BE2C (cell line): Measurements from ENCODE around the gene ACSL3.

Experiments used
- DNase-seq: peaks from one replicate; pipeline ENCODE4 v3.0.0-alpha.2; 2020
- H3K27me3 ChIP-seq: fragments of 250-450 bp; sonication (Bioruptor Pico); 2 replicates; pipeline ENCODE4 v1.5.1; 2020; ENCODE audit warnings: mild to moderate bottlenecking
- H3K36me3 ChIP-seq: fragments of 250-450 bp; sonication (Bioruptor Pico); 2 replicates; pipeline ENCODE4 v1.5.1; 2020; ENCODE audit warnings: mild to moderate bottlenecking
- H3K4me1 ChIP-seq: fragments of 250-450 bp; sonication (Bioruptor Pico); 2 replicates; pipeline ENCODE4 v1.5.1; 2020
- H3K4me3 ChIP-seq: 2 replicates; pipeline ENCODE4 v1.5.1; 2011; ENCODE audit warnings: low read depth, low read length
- H3K9me3 ChIP-seq: fragments of 250-450 bp; sonication (Bioruptor Pico); 2 replicates; pipeline ENCODE4 v1.5.1; 2020
- TF ChIP-seq, protein P1 (sequence below): IDR thresholded peaks from 2 replicates; pipeline ENCODE4 v1.5.1; 2012; ENCODE audit warnings: mild to moderate bottlenecking, low read depth, low read length

The ACSL3 gene

DNA sequence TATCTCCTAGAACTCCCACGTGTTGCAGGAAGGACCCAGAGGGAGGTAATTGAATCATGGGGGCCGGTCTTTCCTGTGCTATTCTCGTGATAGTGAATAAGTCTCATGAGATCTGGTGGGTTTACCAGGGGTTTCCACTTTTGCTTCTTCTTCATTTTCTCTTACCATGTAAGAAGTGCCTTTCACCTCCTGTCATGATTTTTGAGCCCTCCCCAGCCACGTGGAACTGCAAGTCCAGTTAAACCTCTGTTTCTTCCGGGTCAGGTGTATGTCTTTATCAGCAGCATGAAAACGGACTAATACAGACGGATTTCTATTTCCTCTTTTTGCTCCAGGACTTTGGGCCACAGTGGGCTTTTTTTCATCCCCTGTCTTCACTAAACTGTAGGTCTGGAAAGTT lies 102.8 kb downstream of the ACSL3 start:
- no peak overlapping the region for H3K4me3 ChIP-seq
- no peaks in the 10 kb centered on the region for H3K4me1 ChIP-seq
- no peaks in the 10 kb centered on the region for H3K27me3 ChIP-seq
- no peaks in the 10 kb centered on the region for H3K9me3 ChIP-seq
- TF ChIP-seq, protein P1, sequence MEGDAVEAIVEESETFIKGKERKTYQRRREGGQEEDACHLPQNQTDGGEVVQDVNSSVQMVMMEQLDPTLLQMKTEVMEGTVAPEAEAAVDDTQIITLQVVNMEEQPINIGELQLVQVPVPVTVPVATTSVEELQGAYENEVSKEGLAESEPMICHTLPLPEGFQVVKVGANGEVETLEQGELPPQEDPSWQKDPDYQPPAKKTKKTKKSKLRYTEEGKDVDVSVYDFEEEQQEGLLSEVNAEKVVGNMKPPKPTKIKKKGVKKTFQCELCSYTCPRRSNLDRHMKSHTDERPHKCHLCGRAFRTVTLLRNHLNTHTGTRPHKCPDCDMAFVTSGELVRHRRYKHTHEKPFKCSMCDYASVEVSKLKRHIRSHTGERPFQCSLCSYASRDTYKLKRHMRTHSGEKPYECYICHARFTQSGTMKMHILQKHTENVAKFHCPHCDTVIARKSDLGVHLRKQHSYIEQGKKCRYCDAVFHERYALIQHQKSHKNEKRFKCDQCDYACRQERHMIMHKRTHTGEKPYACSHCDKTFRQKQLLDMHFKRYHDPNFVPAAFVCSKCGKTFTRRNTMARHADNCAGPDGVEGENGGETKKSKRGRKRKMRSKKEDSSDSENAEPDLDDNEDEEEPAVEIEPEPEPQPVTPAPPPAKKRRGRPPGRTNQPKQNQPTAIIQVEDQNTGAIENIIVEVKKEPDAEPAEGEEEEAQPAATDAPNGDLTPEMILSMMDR: no peak
- H3K36me3 ChIP-seq: no peaks in the 10 kb centered on the region
- no peak for DNase-seq

DNA sequence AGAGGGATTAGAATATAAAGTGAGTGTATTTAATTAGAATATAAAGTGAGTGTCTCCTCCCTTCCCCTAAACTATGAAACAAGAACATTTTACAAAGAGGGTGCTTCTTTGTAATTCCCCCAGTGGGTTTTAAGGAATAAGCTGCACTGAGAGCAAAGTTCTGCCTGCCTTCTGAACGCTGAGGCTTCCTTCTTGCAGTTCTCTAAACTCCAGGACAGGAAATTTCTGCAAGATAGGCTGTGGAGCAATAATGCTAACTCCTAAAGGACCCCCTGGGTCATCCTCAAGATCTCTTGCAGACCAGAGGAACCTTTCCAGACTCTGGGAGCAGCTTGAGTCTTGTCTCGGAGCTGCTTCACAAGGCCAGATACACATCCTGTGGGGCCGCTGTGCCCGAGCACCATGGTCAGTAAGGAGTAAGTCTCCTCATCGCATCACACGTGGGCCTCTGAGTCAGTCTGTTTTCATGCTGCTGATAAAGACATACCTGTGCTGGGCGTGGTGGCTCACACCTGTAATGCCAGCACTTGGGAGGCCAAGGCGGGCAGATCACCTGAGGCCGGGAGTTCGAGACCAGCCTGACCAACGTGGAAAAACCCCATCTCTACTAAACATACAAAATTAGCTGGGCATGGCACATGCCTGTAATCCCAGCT lies 103.7 kb downstream of the ACSL3 start:
- no peaks in the 10 kb centered on the region for H3K27me3 ChIP-seq
- DNase-seq: no peak
- no peaks in the 10 kb centered on the region for H3K9me3 ChIP-seq
- TF ChIP-seq, protein P1: no peak
- H3K36me3 ChIP-seq: no peaks in the 10 kb centered on the region
- no peaks in the 10 kb centered on the region for H3K4me1 ChIP-seq
- no peak overlapping the region for H3K4me3 ChIP-seq

DNA sequence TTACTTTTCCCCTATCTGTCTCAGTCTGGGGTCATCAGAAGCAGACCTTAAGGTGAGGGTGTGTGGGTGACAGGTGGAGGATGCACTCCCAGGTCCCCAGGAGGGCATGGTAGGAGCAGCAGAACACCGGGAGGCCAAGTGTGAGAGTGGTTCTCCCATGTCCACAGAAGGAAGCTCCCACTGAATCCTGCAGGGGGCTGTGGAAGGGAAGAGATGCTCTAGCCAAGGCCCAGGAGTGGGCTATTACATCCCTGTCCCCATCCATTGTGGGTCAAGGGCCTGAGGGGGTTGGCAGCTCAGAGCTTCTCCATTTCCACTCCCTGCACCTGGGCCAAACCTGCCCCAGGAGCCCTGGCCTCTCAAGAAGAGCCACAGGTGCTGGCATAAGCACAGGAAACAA lies 104.7 kb downstream of the ACSL3 start:
- DNase-seq: no peak
- H3K9me3 ChIP-seq: no peaks in the 10 kb centered on the region
- H3K36me3 ChIP-seq: no peaks in the 10 kb centered on the region
- TF ChIP-seq, protein P1: no peak
- no peak overlapping the region for H3K4me3 ChIP-seq
- H3K27me3 ChIP-seq: no peaks in the 10 kb centered on the region
- no peaks in the 10 kb centered on the region for H3K4me1 ChIP-seq

DNA sequence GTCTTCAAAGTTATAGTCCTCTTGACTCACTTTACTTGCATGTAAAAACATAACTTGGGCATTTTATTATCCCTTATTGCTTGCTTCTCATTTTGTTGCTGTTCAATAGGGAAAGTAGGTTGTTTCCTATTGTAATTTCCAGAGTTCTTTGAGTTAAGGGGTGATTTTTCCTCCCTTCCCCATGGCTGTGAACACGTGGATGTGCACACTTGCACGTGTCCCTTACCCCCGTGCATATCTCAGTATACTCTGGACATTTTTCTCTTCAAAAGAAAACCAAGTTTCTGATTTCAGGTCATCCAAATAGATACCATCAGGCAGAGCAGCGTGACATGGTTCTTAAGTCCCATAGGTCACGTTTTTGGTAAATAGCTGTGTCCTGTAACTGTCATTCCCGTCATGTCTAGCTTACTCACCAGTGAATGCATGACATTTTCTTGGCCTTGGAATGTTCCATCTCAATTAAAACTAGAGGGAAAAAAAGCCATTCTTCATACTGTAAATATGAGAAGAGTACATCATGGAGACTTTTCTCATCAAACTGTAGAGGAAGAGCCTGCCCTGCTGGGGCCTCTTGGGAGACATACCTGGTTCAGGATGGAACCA lies 107.8 kb downstream of the ACSL3 start:
- Histone ChIP-seq H3K4me1 (peaks cover 11% of the 10 kb centered on the region), H3K27me3 (no peaks in the 10 kb centered on the region), H3K9me3 (no peaks in the 10 kb centered on the region), H3K4me3 (no peak overlapping the region), H3K36me3 (no peaks in the 10 kb centered on the region)
- no peak for DNase-seq
- TF ChIP-seq, protein P1: no peak

DNA sequence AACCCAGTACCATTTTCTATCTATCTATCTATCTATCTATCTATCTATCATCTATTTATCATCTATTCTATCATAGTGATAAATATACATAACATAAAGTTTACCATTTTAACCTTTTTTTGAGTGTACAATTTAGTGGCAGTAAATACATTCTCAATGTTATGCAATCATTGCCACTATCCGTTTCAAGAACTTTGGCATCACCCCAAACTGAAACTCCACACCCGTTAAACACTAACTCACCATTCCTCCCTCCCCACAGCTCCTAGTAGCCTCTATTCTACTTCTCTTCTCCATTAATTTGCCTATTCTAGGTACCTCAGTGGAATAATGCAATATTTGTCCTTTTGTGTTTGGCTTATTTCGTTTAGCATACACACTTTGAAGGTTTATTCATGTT lies 108.7 kb downstream of the ACSL3 start:
- no peaks in the 10 kb centered on the region for H3K36me3 ChIP-seq
- H3K4me1 ChIP-seq: peaks cover 16% of the 10 kb centered on the region
- no peaks in the 10 kb centered on the region for H3K9me3 ChIP-seq

DNA sequence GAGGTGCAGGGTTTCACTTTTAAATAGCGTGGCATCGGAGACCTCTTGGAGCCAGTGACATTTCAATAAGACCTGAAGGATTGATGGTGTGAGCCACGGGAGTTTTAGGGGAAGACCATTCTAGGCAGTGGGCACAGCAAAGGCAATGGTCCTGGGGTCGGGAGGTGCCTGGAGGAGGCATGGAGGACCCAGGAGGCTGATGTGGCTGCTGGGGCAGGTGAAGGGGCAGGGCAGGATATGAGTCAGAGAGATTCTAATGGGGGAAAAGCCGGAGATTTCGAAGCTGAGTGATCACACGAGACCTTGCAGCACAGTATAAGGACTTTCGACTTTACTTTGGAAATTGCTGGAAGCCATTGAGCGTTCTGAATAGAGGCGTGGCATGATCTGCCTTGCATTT lies 111.6 kb downstream of the ACSL3 start:
- TF ChIP-seq, protein P1: no peak
- DNase-seq: no peak
- H3K4me3 ChIP-seq: no peak overlapping the region
- H3K27me3 ChIP-seq: no peaks in the 10 kb centered on the region
- H3K36me3 ChIP-seq: no peaks in the 10 kb centered on the region
- H3K4me1 ChIP-seq: peaks cover 16% of the 10 kb centered on the region
- H3K9me3 ChIP-seq: no peaks in the 10 kb centered on the region

More for the DNA sequence above, 108.7 kb downstream of the ACSL3 start:
- H3K27me3 ChIP-seq: no peaks in the 10 kb centered on the region
- no peak overlapping the region for H3K4me3 ChIP-seq
- TF ChIP-seq, protein P1: no peak
- DNase-seq: no peak
